Suprapubic skin (tissue), 4 donors: ENCODE results near the gene ITGA8. TPM values are rescaled to one million over a fixed set of nuclear protein-coding genes. Genes with fewer than 3 reads are reported as not detected.

Source experiments
- DNase-seq, 2 donors: peaks; one replicate each; pipeline ENCODE4 v3.0.0-alpha.2; 2019; ENCODE audit warnings: low spot score in 2 of 2
- H3K27ac ChIP-seq: fragments of 200-600 bp; sonication (generic); one replicate; pipeline ENCODE4 v1.5.1; 2019
- H3K27me3 ChIP-seq: fragments of 200-600 bp; sonication (generic); one replicate; pipeline ENCODE4 v1.5.1; 2019
- H3K36me3 ChIP-seq: fragments of 200-600 bp; sonication (generic); one replicate; pipeline ENCODE4 v1.5.1; 2019
- H3K4me1 ChIP-seq: fragments of 200-600 bp; sonication (generic); one replicate; pipeline ENCODE4 v1.5.1; 2019
- H3K4me3 ChIP-seq: fragments of 200-600 bp; sonication (generic); one replicate; pipeline ENCODE4 v1.5.1; 2019; ENCODE audit warnings: mild to moderate bottlenecking
- H3K9me3 ChIP-seq: fragments of 200-600 bp; sonication (generic); one replicate; pipeline ENCODE4 v1.5.1; 2019
- CTCF ChIP-seq, 2 donors: fragments of 200-600 bp in 1 of 2; fragments of 450-650 bp in 1 of 2; sonication (generic) in 1 of 2; IDR thresholded peaks; one replicate each; pipeline ENCODE4 v1.5.1; 2016 to 2019; ENCODE audit warnings: antibody characterized with exemption in 2 of 2, mild to moderate bottlenecking in 1 of 2, moderate library complexity in 1 of 2
- EP300 ChIP-seq: sonication (generic); formaldehyde crosslinking; IDR thresholded peaks from one replicate; pipeline ENCODE4 v1.6.1; 2017; ENCODE audit warnings: antibody characterized with exemption
- POLR2A ChIP-seq, 2 donors: fragments of 450-650 bp; IDR thresholded peaks; one replicate each; pipeline ENCODE4 v1.6.1; 2017; ENCODE audit warnings: antibody characterized with exemption in 2 of 2, mild to moderate bottlenecking in 2 of 2, moderate library complexity in 2 of 2
- POLR2AphosphoS5 ChIP-seq, 3 donors: sonication (generic); formaldehyde crosslinking; IDR thresholded peaks; one replicate each; pipeline ENCODE4 v1.6.1; 2017; ENCODE audit warnings: antibody characterized with exemption in 3 of 3
- WGBS: methylation state at CpG from one replicate; pipeline ENCODE4 v1.1.5; 2018; 5-methylcytosine and 5-hydroxymethylcytosine counted together
- total RNA-seq, 4 donors: library from RNA; depleted of rRNA; stranded (reverse); fragments of >200 nt; gene quantifications; one replicate each; pipeline ENCODE4 v1.1.0, GENCODE V29; 2016

The ITGA8 gene
- total RNA-seq, 4 donors from 2014 or later, result 1.9 to 4.7 (median 2.5) TPM

- no peak for DNase-seq
- Histone ChIP-seq H3K4me3 (no peak overlapping the region), H3K27ac (peak overlapping the region; percentile 41), H3K27me3 (no peaks in the 10 kb centered on the region), H3K9me3 (no peaks in the 10 kb centered on the region), H3K4me1 (peaks cover 13% of the 10 kb centered on the region), H3K36me3 (no peaks in the 10 kb centered on the region)
- no peak for TF ChIP-seq POLR2AphosphoS5 (IDR thresholded peaks at IDR 0.05)
- no peak for TF ChIP-seq CTCF (IDR thresholded peaks at IDR 0.05)
- TF ChIP-seq EP300, result no peak
- no peak for TF ChIP-seq POLR2A (IDR thresholded peaks at IDR 0.05)
- 67% methylated on average over 5 of the region's 5 CpGs for WGBS
Observed at GRCh38 chr10:15737656-15738055, 17.9 kb upstream of the ITGA8 start.

- Histone ChIP-seq H3K27ac (no peak overlapping the region), H3K4me3 (no peak overlapping the region)
- 35% methylated on average over 4 of the region's 4 CpGs for WGBS
Observed at GRCh38 chr10:15735763-15736162, 16.0 kb upstream of the ITGA8 start.

GRCh38 chr10:15730341-15730740, 10.6 kb upstream of the ITGA8 start:
- Histone ChIP-seq H3K4me1 (no peaks in the 10 kb centered on the region), H3K36me3 (no peaks in the 10 kb centered on the region), H3K9me3 (no peaks in the 10 kb centered on the region), H3K4me3 (no peak overlapping the region), H3K27ac (no peak overlapping the region), H3K27me3 (no peaks in the 10 kb centered on the region)
- TF ChIP-seq POLR2AphosphoS5 (IDR thresholded peaks at IDR 0.05) (no peak), POLR2A (IDR thresholded peaks at IDR 0.05) (no peak)
- WGBS, result 95% methylated on average over 2 of the region's 2 CpGs
- DNase-seq, result no peak

More at GRCh38 chr10:15735763-15736162, 16.0 kb upstream of the ITGA8 start:
- no peaks in the 10 kb centered on the region for H3K9me3 ChIP-seq
- no peak for DNase-seq
- TF ChIP-seq POLR2AphosphoS5 (IDR thresholded peaks at IDR 0.05) (no peak), POLR2A (IDR thresholded peaks at IDR 0.05) (no peak), CTCF (IDR thresholded peaks at IDR 0.05) (no peak), EP300 (no peak)
- no peaks in the 10 kb centered on the region for H3K27me3 ChIP-seq
- no peaks in the 10 kb centered on the region for H3K36me3 ChIP-seq
- H3K4me1 ChIP-seq, result peaks cover 13% of the 10 kb centered on the region

- Histone ChIP-seq H3K36me3 (no peaks in the 10 kb centered on the region), H3K9me3 (no peaks in the 10 kb centered on the region), H3K4me3 (no peak overlapping the region), H3K27me3 (no peaks in the 10 kb centered on the region), H3K27ac (no peak overlapping the region), H3K4me1 (no peaks in the 10 kb centered on the region)
- DNase-seq, result no peak
- TF ChIP-seq POLR2A (IDR thresholded peaks at IDR 0.05) (no peak), POLR2AphosphoS5 (IDR thresholded peaks at IDR 0.05) (no peak), CTCF (IDR thresholded peaks at IDR 0.05) (no peak), EP300 (no peak)
- WGBS, result 87% methylated on average over 7 of the region's 7 CpGs
Observed at GRCh38 chr10:15729890-15730289, 10.2 kb upstream of the ITGA8 start.

- no peaks in the 10 kb centered on the region for H3K4me1 ChIP-seq
- DNase-seq, result no peak
- no peaks in the 10 kb centered on the region for H3K36me3 ChIP-seq
- TF ChIP-seq CTCF (IDR thresholded peaks at IDR 0.05) (no peak), POLR2A (IDR thresholded peaks at IDR 0.05) (no peak), POLR2AphosphoS5 (IDR thresholded peaks at IDR 0.05) (no peak), EP300 (no peak)
- H3K27me3 ChIP-seq, result peaks cover 2% of the 10 kb centered on the region
- 83% methylated on average over 1 of the region's 1 CpG for WGBS
- H3K9me3 ChIP-seq, result no peaks in the 10 kb centered on the region
- H3K4me3 ChIP-seq, result no peak overlapping the region
- H3K27ac ChIP-seq, result no peak overlapping the region
Observed at GRCh38 chr10:15726042-15726441, 6.3 kb upstream of the ITGA8 start.

- H3K4me3 ChIP-seq, result no peak overlapping the region
- H3K27ac ChIP-seq, result no peak overlapping the region
- WGBS, result 0% methylated on average over 2 of the region's 2 CpGs
- no peaks in the 10 kb centered on the region for H3K4me1 ChIP-seq
- peaks cover 5% of the 10 kb centered on the region for H3K27me3 ChIP-seq
- no peaks in the 10 kb centered on the region for H3K9me3 ChIP-seq
- no peak for DNase-seq
- TF ChIP-seq CTCF (IDR thresholded peaks at IDR 0.05) (peak in 1 of 2 donors; percentile 19), POLR2A (IDR thresholded peaks at IDR 0.05) (no peak), POLR2AphosphoS5 (IDR thresholded peaks at IDR 0.05) (no peak), EP300 (no peak)
- H3K36me3 ChIP-seq, result no peaks in the 10 kb centered on the region
Observed at GRCh38 chr10:15725603-15726002, 5.9 kb upstream of the ITGA8 start.
